HFF-Myc (cell line): ENCODE data around the gene BDH1.
"Not testable (repeated sequence)": the region's sequence is repeated elsewhere in the genome, so short reads cannot be mapped to it uniquely, and the experiment has no call there.

Experiments
- DNase-seq: peaks from one replicate; pipeline ENCODE4 v3.0.0-alpha.2; 2011; ENCODE audit warnings: low read depth; ENCODE audit errors: extremely low read depth
- H3K4me3 ChIP-seq: replicated peaks from 2 replicates; pipeline ENCODE4 v1.5.1; 2011; ENCODE audit warnings: low read depth, mild to moderate bottlenecking, control low read depth, low read length
- CTCF ChIP-seq: IDR thresholded peaks from 2 replicates; pipeline ENCODE4 v1.5.1; 2012; ENCODE audit warnings: mild to moderate bottlenecking, low read depth, low read length, control low read depth; ENCODE audit errors: missing control alignments

The BDH1 gene

GRCh38 chr3:197577366-197578074, 21.8 kb upstream of the BDH1 start:
- TF ChIP-seq CTCF, result no peak
- no peak for DNase-seq
- no peak overlapping the region for H3K4me3 ChIP-seq

- no peak overlapping the region for H3K4me3 ChIP-seq
- TF ChIP-seq CTCF, result no peak
- no peak for DNase-seq
Observed at GRCh38 chr3:197576838-197577237, 21.1 kb upstream of the BDH1 start.

GRCh38 chr3:197575362-197575761, 19.6 kb upstream of the BDH1 start:
- no peak for DNase-seq
- no peak overlapping the region for H3K4me3 ChIP-seq
- TF ChIP-seq CTCF, result no peak

GRCh38 chr3:197574396-197574991, 18.7 kb upstream of the BDH1 start:
- H3K4me3 ChIP-seq, DNase-seq: not testable (repeated sequence)

- no peak for DNase-seq
- TF ChIP-seq CTCF, result no peak
- no peak overlapping the region for H3K4me3 ChIP-seq
Observed at GRCh38 chr3:197573048-197573767, 17.4 kb upstream of the BDH1 start.

- H3K4me3 ChIP-seq, DNase-seq: not testable (repeated sequence)
Observed at GRCh38 chr3:197571880-197572172, 16.1 kb upstream of the BDH1 start.

- DNase-seq, H3K4me3 ChIP-seq: not testable (repeated sequence)
Observed at GRCh38 chr3:197571074-197571879, 15.5 kb upstream of the BDH1 start.

GRCh38 chr3:197569433-197569832, 13.7 kb upstream of the BDH1 start:
- H3K4me3 ChIP-seq, DNase-seq: not testable (repeated sequence)
